SK-N-SH (cell line): ENCODE measurements around the gene VPS35L. TPM values are rescaled to one million over a fixed set of nuclear protein-coding genes. Genes with fewer than 3 reads are reported as not detected.

ENCODE experiments used
- CTCF ChIA-PET: fragments of 300-600, 350-600 bp; formaldehyde crosslinking; extraction: SDS; loops from one replicate; lab custom pipeline; 2021; lab: Yijun Ruan, JAX
- POLR2A ChIA-PET: fragments of 350-600 bp; sonication (Branson Sonifier 250); formaldehyde crosslinking; extraction: SDS; loops from one replicate; lab custom pipeline; 2020; ENCODE audit warnings: antibody characterized with exemption, inconsistent platforms; lab: Yijun Ruan, JAX
- DNase-seq: peaks from one replicate; pipeline ENCODE4 v3.0.0; 2012
- H2AFZ ChIP-seq: fragments of 200-600 bp; sonication (generic); 2 replicates; pipeline ENCODE4 v1.8.1; 2016; ENCODE audit warnings: antibody characterized with exemption, mild to moderate bottlenecking, low read depth
- H3F3A ChIP-seq: fragments of 200-600 bp; sonication (generic); replicated peaks from 2 replicates; pipeline ENCODE3; 2016; ENCODE audit warnings: antibody characterized with exemption, mild to moderate bottlenecking; ENCODE audit not compliant: insufficient read depth
- H3K27ac ChIP-seq, 2 experiments: fragments of 200-500 bp in 1 of 2; fragments of 200-600 bp in 1 of 2; sonication (Bioruptor generic) in 1 of 2; sonication (generic), shearing (Covaris generic) in 1 of 2; 2 replicates each; pipeline versions ENCODE4 v1.5.1 to v1.6.1; 2014 to 2016; ENCODE audit warnings: low read depth in 2 of 2, inconsistent platforms in 1 of 2, low read length in 1 of 2, mild to moderate bottlenecking in 1 of 2, mixed read lengths in 1 of 2
- H3K27me3 ChIP-seq: fragments of 200-600 bp; sonication (generic), shearing (Covaris generic); 2 replicates; pipeline ENCODE4 v1.6.1; 2016; ENCODE audit warnings: mixed run types; ENCODE audit not compliant: insufficient read depth
- H3K36me3 ChIP-seq, 2 experiments: fragments of 200-500 bp in 1 of 2; fragments of 200-600 bp in 1 of 2; sonication (Bioruptor generic) in 1 of 2; sonication (generic) in 1 of 2; replicated peaks in 1 of 2; 2 replicates each; pipeline versions ENCODE3 to v1.5.1; 2014 to 2016; ENCODE audit warnings: low read length in 1 of 2, mild to moderate bottlenecking in 1 of 2; ENCODE audit not compliant: insufficient read depth in 2 of 2, control insufficient read depth in 1 of 2
- H3K4me1 ChIP-seq, 2 experiments: fragments of 200-500 bp in 1 of 2; fragments of 200-600 bp in 1 of 2; sonication (Bioruptor generic) in 1 of 2; sonication (generic), shearing (Covaris generic) in 1 of 2; 2 replicates each; pipeline versions ENCODE4 v1.5.1 to v1.6.1; 2014 to 2016; ENCODE audit warnings: low read depth in 1 of 2, low read length in 1 of 2, mixed run types in 1 of 2; ENCODE audit not compliant: insufficient read depth in 2 of 2, control insufficient read depth in 1 of 2
- H3K4me2 ChIP-seq: fragments of 200-600 bp; sonication (generic), shearing (Covaris generic); 2 replicates; pipeline ENCODE4 v1.6.1; 2017; ENCODE audit warnings: mixed run types
- H3K4me3 ChIP-seq, 2 experiments: fragments of 200-500 bp in 1 of 2; fragments of 200-600 bp in 1 of 2; sonication (Bioruptor generic) in 1 of 2; sonication (generic), shearing (Covaris generic) in 1 of 2; 2 replicates each; pipeline versions ENCODE4 v1.5.1 to v1.8.1; 2014 to 2016; ENCODE audit warnings: low read depth in 2 of 2, inconsistent platforms in 1 of 2, low read length in 1 of 2, mild to moderate bottlenecking in 1 of 2, mixed read lengths in 1 of 2, moderate library complexity in 1 of 2
- H3K79me2 ChIP-seq: fragments of 200-600 bp; sonication (generic); 2 replicates; pipeline ENCODE4 v1.8.1; 2017; ENCODE audit warnings: mild to moderate bottlenecking; ENCODE audit not compliant: insufficient read depth
- H3K9ac ChIP-seq: fragments of 200-600 bp; sonication (generic); 2 replicates; pipeline ENCODE4 v1.6.1; 2017; ENCODE audit warnings: mixed run types
- H3K9me2 ChIP-seq: fragments of 200-600 bp; sonication (generic); 2 replicates; pipeline ENCODE4 v1.6.1; 2017; ENCODE audit warnings: mixed run types
- H3K9me3 ChIP-seq: fragments of 200-600 bp; sonication (generic); 2 replicates; pipeline ENCODE4 v1.6.1; 2017; ENCODE audit warnings: mixed run types, mild to moderate bottlenecking, moderate library complexity
- H4K20me1 ChIP-seq: fragments of 200-600 bp; sonication (generic); 2 replicates; pipeline ENCODE4 v1.6.1; 2017; ENCODE audit warnings: mild to moderate bottlenecking, mixed run types; ENCODE audit not compliant: insufficient read depth
- CHD2 ChIP-seq: fragments of 150-350 bp; IDR thresholded peaks from 2 replicates; pipeline ENCODE4 v1.6.1; 2018; ENCODE audit warnings: low read length; ENCODE audit not compliant: partially characterized antibody
- ELF1 ChIP-seq: IDR thresholded peaks from 2 replicates; pipeline ENCODE4 v1.4.0; 2012
- EP300 ChIP-seq, 2 experiments: IDR thresholded peaks; 2 replicates each; pipeline versions ENCODE4 v1.4.0 to v1.6.1; 2012; ENCODE audit warnings: borderline replicate concordance in 1 of 2, low read depth in 1 of 2, low read length in 1 of 2
- FOXJ3 ChIP-seq: sonication (generic); formaldehyde crosslinking; IDR thresholded peaks from 2 replicates; pipeline ENCODE4 v1.5.1; 2020; ENCODE audit warnings: mild to moderate bottlenecking, missing genetic modification reagents
- MXI1 ChIP-seq: IDR thresholded peaks from 2 replicates; pipeline ENCODE4 v1.6.1; 2012; ENCODE audit warnings: mild to moderate bottlenecking, low read depth, low read length, improper control_type of control experiment
- NRF1 ChIP-seq: IDR thresholded peaks from 2 replicates; pipeline ENCODE4 v1.6.1; 2012; ENCODE audit warnings: low read depth, mild to moderate bottlenecking, low read length
- POLR2AphosphoS5 ChIP-seq: IDR thresholded peaks from 2 replicates; pipeline ENCODE4 v1.6.1; 2012; ENCODE audit warnings: low read depth, low read length
- RAD21 ChIP-seq: IDR thresholded peaks from 2 replicates; pipeline ENCODE4 v1.6.1; 2012; ENCODE audit warnings: mild to moderate bottlenecking, low read length
- RCOR1 ChIP-seq: fragments of 150-350 bp; IDR thresholded peaks from 2 replicates; pipeline ENCODE4 v1.6.1; 2017; ENCODE audit warnings: antibody characterized with exemption, low read length
- RFX5 ChIP-seq: IDR thresholded peaks from 2 replicates; pipeline ENCODE4 v1.6.1; 2012; ENCODE audit warnings: mild to moderate bottlenecking, improper control_type of control experiment, low read length
- RXRA ChIP-seq: IDR thresholded peaks from 2 replicates; pipeline ENCODE4 v1.4.0; 2012; ENCODE audit warnings: low read depth, mild to moderate bottlenecking, borderline replicate concordance
- WGBS: methylation state at CpG from one replicate; pipeline ENCODE4 v1.1.6; 2017; ENCODE audit warnings: low lambda C conversion rate; 5-methylcytosine and 5-hydroxymethylcytosine counted together
- polyA plus RNA-seq, 3 experiments: library from polyadenylated mRNA; depleted of rRNA; stranded (reverse); fragments of >200 nt; gene quantifications; 2 replicates each; pipeline ENCODE4 v1.2.3, GENCODE V29; 2012
- TF ChIP-seq, protein P1 (sequence below): fragments of 150-350 bp; IDR thresholded peaks from 2 replicates; pipeline ENCODE4 v1.6.1; 2016; ENCODE audit warnings: mild to moderate bottlenecking, low read depth, low read length
- TF ChIP-seq, protein P2 (sequence below): IDR thresholded peaks from 2 replicates; pipeline ENCODE4 v1.6.1; 2012; ENCODE audit warnings: mild to moderate bottlenecking, low read depth, low read length, moderate library complexity

Gene VPS35L
- polyA plus RNA-seq, 1 of the 3 experiments (the other 2 are of a cell fraction) = 35.3 TPM

DNA sequence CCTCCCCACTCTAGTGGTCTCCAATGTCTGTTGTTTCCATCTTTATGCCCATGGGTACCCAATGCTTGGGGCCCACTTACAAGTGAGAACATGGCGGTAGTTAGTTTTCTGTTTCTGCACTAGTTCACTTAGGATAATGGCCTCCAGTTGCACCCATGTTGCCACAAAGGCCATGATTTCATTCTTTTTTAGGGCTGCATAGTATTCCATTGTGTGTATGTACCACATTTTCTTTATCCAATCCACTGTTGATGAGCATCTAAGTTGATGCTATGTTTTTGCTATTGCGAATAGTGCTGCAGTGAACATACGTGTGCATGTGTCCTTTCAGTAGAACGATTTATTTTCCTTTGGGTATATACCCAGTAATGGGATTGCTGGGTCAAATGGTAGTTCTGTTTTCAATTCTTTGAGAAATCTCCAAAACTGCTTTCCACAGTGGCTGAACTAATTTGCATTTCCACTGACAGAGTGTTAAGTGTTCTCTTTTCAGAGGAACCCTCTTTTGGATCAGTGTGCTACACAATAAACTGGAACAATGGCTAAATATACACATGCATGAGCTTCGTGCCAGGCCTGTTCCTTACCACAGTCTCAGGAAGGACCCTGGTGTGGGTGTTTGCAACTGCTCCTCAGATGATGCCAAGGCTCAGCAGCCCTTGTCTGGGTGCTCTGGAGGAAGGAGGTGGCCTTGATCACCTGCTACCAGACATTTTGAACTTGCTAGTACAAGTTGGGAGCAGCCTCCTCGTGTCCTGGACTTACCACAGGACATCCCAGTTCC is 128.1 kb downstream of the VPS35L start (continued):
- TF ChIP-seq MXI1 (no peak), RXRA (no peak), POLR2AphosphoS5 (no peak), RFX5 (no peak), ELF1 (no peak), CHD2 (no peak), FOXJ3 (CRISPR knock-in tag) (no peak), RAD21 (no peak), EP300 (IDR thresholded peaks at IDR 0.05; ENCODE audit: borderline replicate concordance in 1 of 2, low read depth in 1 of 2, low read length in 1 of 2) (no peak), NRF1 (no peak), RCOR1 (no peak)
- TF ChIP-seq, protein P1, sequence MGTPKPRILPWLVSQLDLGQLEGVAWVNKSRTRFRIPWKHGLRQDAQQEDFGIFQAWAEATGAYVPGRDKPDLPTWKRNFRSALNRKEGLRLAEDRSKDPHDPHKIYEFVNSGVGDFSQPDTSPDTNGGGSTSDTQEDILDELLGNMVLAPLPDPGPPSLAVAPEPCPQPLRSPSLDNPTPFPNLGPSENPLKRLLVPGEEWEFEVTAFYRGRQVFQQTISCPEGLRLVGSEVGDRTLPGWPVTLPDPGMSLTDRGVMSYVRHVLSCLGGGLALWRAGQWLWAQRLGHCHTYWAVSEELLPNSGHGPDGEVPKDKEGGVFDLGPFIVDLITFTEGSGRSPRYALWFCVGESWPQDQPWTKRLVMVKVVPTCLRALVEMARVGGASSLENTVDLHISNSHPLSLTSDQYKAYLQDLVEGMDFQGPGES = no peak
- TF ChIP-seq, all 33 proteins: peak for 0

DNA sequence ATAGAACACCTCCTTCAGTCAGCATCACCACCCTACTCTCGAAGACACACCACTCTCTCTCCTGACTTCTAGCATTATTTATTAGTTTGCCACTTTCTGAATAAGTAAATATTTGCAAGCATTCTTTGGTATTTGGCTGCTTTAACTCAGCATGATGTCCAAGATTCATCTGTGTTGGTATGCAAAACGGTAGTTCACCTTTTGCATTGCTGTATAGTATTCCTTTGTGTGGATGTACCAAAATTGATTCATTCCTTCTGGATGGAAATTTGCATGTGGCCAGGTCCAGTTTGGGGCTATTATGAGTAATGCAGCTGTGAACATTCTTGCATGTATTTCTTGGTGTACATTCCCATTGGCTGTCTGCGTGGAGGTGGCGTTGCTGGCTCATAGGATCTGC is 129.7 kb downstream of the VPS35L start:
- no peak for DNase-seq
- H3K36me3 ChIP-seq = peaks cover 28 to 37% of the 10 kb centered on the region in 2 experiments
- no peaks in the 10 kb centered on the region for H3K9me2 ChIP-seq
- H3K4me3 ChIP-seq = no peak overlapping the region
- WGBS = 99% methylated on average over 4 of the region's 4 CpGs
- no peak overlapping the region for H3K9ac ChIP-seq
- H3K79me2 ChIP-seq = no peaks in the 10 kb centered on the region
- ChIA-PET POLR2A (no interaction called here), CTCF (no interaction called here)
- peaks cover 4% of the 10 kb centered on the region for H3F3A ChIP-seq
- peaks cover 0 to 2% of the 10 kb centered on the region in 2 experiments; a peak in 1 of 4 replicates for H3K4me1 ChIP-seq
- no peaks in the 10 kb centered on the region for H3K27me3 ChIP-seq
- no peak overlapping the region for H3K27ac ChIP-seq
- H4K20me1 ChIP-seq = no peaks in the 10 kb centered on the region
- H3K9me3 ChIP-seq = no peaks in the 10 kb centered on the region
- H2AFZ ChIP-seq = no peak overlapping the region
- TF ChIP-seq, protein P2, sequence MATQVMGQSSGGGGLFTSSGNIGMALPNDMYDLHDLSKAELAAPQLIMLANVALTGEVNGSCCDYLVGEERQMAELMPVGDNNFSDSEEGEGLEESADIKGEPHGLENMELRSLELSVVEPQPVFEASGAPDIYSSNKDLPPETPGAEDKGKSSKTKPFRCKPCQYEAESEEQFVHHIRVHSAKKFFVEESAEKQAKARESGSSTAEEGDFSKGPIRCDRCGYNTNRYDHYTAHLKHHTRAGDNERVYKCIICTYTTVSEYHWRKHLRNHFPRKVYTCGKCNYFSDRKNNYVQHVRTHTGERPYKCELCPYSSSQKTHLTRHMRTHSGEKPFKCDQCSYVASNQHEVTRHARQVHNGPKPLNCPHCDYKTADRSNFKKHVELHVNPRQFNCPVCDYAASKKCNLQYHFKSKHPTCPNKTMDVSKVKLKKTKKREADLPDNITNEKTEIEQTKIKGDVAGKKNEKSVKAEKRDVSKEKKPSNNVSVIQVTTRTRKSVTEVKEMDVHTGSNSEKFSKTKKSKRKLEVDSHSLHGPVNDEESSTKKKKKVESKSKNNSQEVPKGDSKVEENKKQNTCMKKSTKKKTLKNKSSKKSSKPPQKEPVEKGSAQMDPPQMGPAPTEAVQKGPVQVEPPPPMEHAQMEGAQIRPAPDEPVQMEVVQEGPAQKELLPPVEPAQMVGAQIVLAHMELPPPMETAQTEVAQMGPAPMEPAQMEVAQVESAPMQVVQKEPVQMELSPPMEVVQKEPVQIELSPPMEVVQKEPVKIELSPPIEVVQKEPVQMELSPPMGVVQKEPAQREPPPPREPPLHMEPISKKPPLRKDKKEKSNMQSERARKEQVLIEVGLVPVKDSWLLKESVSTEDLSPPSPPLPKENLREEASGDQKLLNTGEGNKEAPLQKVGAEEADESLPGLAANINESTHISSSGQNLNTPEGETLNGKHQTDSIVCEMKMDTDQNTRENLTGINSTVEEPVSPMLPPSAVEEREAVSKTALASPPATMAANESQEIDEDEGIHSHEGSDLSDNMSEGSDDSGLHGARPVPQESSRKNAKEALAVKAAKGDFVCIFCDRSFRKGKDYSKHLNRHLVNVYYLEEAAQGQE = no peak
- TF ChIP-seq MXI1 (no peak), NRF1 (no peak)
- H3K4me2 ChIP-seq = no peak overlapping the region
